Gastrocnemius medialis (tissue), 4 donors: ENCODE results near the gene ZNF473. TPM values are rescaled to one million over a fixed set of nuclear protein-coding genes. Genes with fewer than 3 reads are reported as not detected.

Experiments used
- ATAC-seq, 2 donors: fragments of 150-250 bp; one replicate each; pipeline ENCODE4 v1.9.1; 2016
- DNase-seq, 2 donors: peaks; one replicate each; pipeline ENCODE4 v3.0.0-alpha.2; 2019
- H3K27ac ChIP-seq, 4 donors: fragments of 200-600 bp; sonication (generic); 1 replicate in 1 of 4; 2 replicates in 3 of 4; pipeline ENCODE4 v1.5.1; 2016 to 2018; ENCODE audit warnings: mild to moderate bottlenecking in 2 of 4, moderate library complexity in 1 of 4
- H3K27me3 ChIP-seq, 3 donors: fragments of 200-600 bp; sonication (generic) in 2 of 3; 1 replicate in 1 of 3; 2 replicates in 2 of 3; pipeline versions ENCODE4 v1.5.1 to v1.6.0; 2016 to 2019; ENCODE audit warnings: mild to moderate bottlenecking in 1 of 3, moderate library complexity in 1 of 3
- H3K36me3 ChIP-seq, 2 donors: fragments of 200-600 bp; sonication (generic) in 1 of 2; one replicate each; pipeline ENCODE4 v1.5.1; 2017 to 2018
- H3K4me1 ChIP-seq, 2 donors: fragments of 200-600 bp; sonication (generic) in 1 of 2; one replicate each; pipeline ENCODE4 v1.5.1; 2016 to 2017; ENCODE audit warnings: mild to moderate bottlenecking in 2 of 2
- H3K4me3 ChIP-seq, 4 donors: fragments of 200-600 bp; sonication (generic) in 3 of 4; 1 replicate in 1 of 4; 2 replicates in 3 of 4; pipeline ENCODE4 v1.5.1; 2016 to 2019; ENCODE audit warnings: mild to moderate bottlenecking in 2 of 4
- H3K9me3 ChIP-seq, 3 donors: fragments of 200-600 bp; sonication (generic) in 2 of 3; 1 replicate in 1 of 3; 2 replicates in 2 of 3; pipeline ENCODE4 v1.5.1; 2016 to 2019
- POLR2A ChIP-seq, 2 donors: fragments of 450-650 bp; IDR thresholded peaks; one replicate each; pipeline ENCODE4 v1.6.1; 2017; ENCODE audit warnings: antibody characterized with exemption in 2 of 2, mild to moderate bottlenecking in 2 of 2, moderate library complexity in 2 of 2
- in situ Hi-C, 4 donors: fragments of 200-750 bp; cut with MboI; loops; one replicate each; pipeline versions ENCODE4 v1.15.0 to v1.8.0; 2017; ENCODE audit warnings: low sequenced_read_pairs in 4 of 4
- intact Hi-C: fragments of 100-400 bp; cut with DNase I; formaldehyde crosslinking; loops from one replicate; pipeline ENCODE4 v1.15.1; 2023; ENCODE audit warnings: low total_unique reads
- total RNA-seq, 4 donors: library from RNA; depleted of rRNA; stranded (reverse); fragments of >200 nt; gene quantifications; one replicate each; pipeline versions ENCODE4 v1.1.0 to v1.2.3, GENCODE V29; 2016
- TF ChIP-seq, protein P1 (sequence below), 5 experiments: fragments of 450-650 bp in 3 of 5; fragments of 200-600 bp in 2 of 5; sonication (generic) in 2 of 5; IDR thresholded peaks in 4 of 5; conservative IDR thresholded peaks in 1 of 5; 1 replicate in 4 of 5; 2 replicates in 1 of 5; pipeline ENCODE4 v1.5.1; 2016 to 2019; ENCODE audit warnings: antibody characterized with exemption in 5 of 5, mild to moderate bottlenecking in 3 of 5, moderate library complexity in 3 of 5

ZNF473 gene
- total RNA-seq, 4 donors from 2014 or later, result 4.6 to 12.2 (median 10.1) TPM

DNA sequence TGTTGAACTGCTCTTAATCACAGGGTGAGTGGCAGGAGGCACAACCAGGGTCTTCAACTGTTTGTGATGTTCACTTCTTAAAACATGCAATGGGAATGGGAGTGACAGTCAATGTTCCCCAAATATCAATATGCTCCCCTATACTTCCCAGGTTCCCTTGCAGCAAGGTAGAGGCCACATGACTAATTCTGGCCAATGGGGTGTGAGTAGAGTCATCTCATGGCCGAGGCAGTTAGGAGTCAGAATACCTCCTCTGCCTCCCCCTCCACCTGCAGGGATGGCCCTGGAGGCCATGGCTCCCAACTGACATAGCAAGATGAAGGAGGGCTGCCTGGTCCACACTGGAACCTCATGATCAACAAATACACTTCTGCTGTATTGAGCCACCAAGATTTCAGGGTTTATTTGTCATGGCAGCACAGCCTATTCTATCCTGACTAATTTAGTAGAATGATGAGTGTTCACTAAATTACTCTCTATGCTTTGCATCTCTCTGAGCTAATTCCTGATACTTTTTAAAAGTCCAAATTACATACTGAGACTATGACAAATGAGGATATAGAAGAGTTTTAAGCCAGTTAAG is 9.5 kb upstream of the ZNF473 start:
- TF ChIP-seq, protein P1, sequence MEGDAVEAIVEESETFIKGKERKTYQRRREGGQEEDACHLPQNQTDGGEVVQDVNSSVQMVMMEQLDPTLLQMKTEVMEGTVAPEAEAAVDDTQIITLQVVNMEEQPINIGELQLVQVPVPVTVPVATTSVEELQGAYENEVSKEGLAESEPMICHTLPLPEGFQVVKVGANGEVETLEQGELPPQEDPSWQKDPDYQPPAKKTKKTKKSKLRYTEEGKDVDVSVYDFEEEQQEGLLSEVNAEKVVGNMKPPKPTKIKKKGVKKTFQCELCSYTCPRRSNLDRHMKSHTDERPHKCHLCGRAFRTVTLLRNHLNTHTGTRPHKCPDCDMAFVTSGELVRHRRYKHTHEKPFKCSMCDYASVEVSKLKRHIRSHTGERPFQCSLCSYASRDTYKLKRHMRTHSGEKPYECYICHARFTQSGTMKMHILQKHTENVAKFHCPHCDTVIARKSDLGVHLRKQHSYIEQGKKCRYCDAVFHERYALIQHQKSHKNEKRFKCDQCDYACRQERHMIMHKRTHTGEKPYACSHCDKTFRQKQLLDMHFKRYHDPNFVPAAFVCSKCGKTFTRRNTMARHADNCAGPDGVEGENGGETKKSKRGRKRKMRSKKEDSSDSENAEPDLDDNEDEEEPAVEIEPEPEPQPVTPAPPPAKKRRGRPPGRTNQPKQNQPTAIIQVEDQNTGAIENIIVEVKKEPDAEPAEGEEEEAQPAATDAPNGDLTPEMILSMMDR (IDR thresholded peaks at IDR 0.05 in 4 of 5, conservative IDR thresholded peaks at IDR 0.05 in 1 of 5), result no peak
- no peak for TF ChIP-seq POLR2A (IDR thresholded peaks at IDR 0.05)
- ATAC-seq (no peak), DNase-seq (no peak)
- Histone ChIP-seq H3K9me3 (no peaks in the 10 kb centered on the region), H3K27ac (no peak overlapping the region), H3K36me3 (peaks cover 0 to 65% of the 10 kb centered on the region in 2 donors), H3K27me3 (no peaks in the 10 kb centered on the region), H3K4me1 (no peaks in the 10 kb centered on the region), H3K4me3 (no peak overlapping the region)
- intact Hi-C loops, result no loop called here
- in situ Hi-C loops, result no loop called here

DNA sequence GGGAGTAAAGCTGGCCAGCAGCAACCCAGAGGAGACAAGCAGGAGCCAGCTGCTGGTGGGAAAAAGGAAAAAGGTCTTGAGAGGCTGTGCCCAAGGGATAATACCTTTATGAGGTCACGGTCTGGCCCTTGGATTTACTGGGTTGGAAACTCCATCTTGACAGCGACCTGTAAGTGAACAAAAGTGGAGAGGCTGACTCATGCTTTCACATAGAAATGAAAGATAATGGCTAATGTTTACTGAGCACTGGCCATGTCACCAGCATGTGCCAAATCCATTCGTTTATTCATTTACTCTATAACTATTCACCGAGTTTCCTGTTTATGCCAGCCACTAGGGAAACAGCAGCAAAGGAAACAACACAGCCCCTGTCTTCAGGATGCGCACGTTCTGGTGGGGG is 5.3 kb upstream of the ZNF473 start:
- no peak for DNase-seq
- Histone ChIP-seq H3K27me3 (no peaks in the 10 kb centered on the region), H3K27ac (no peak overlapping the region), H3K4me3 (no peak overlapping the region), H3K36me3 (peaks cover 0 to 39% of the 10 kb centered on the region in 2 donors), H3K9me3 (no peaks in the 10 kb centered on the region), H3K4me1 (peaks cover 12 to 16% of the 10 kb centered on the region in 2 donors)
- ATAC-seq, result no peak
- intact Hi-C loops, result no loop called here
- in situ Hi-C loops, result no loop called here
- TF ChIP-seq POLR2A (IDR thresholded peaks at IDR 0.05), result no peak
- TF ChIP-seq, protein P1 (IDR thresholded peaks at IDR 0.05 in 4 of 5, conservative IDR thresholded peaks at IDR 0.05 in 1 of 5), result no peak

DNA sequence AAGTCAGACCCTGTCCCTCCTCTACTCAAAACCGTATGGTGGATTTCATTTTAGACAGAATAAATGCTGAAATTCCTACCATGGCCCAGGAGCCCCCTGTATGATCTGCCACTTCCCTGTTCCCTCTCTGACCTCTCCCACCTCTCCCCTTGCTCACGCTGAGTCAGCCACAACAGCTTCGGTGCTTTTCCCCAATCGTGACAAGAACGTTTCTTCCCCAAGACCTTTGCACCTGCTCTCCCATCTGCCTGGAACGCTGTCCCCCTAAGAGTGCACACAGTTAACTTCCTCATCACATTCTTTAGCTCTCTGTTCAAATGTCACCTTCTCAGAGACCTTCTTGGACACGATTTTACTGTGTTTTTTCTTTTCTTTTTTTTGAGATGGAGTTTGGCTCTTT is 3.0 kb upstream of the ZNF473 start:
- H3K4me3 ChIP-seq, result no peak overlapping the region
- intact Hi-C loops, result no loop called here
- in situ Hi-C loops, result no loop called here
- H3K27ac ChIP-seq, result no peak overlapping the region
- peaks cover 0 to 20% of the 10 kb centered on the region in 2 donors for H3K36me3 ChIP-seq
- no peaks in the 10 kb centered on the region for H3K27me3 ChIP-seq
- H3K9me3 ChIP-seq, result no peaks in the 10 kb centered on the region
- no peak for TF ChIP-seq POLR2A (IDR thresholded peaks at IDR 0.05)
- TF ChIP-seq, protein P1 (IDR thresholded peaks at IDR 0.05 in 4 of 5, conservative IDR thresholded peaks at IDR 0.05 in 1 of 5), result no peak
- peaks cover 24 to 27% of the 10 kb centered on the region in 2 donors for H3K4me1 ChIP-seq
- ATAC-seq (no peak), DNase-seq (no peak)

DNA sequence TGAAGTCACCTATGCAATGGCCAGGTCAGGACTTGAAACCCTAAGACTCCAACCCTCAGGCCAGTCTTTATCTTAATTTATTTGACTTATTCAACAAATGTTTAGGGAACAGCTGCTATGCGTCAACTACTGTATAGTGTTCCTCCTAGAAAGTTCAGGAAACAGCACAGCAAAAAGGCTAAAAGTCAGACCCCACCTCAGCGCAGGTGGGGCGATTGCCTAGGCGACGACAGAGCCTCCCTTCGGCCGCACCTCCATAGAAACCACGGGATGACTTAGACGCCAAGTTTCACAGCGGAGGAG is 1.1 kb upstream of the ZNF473 start:
- H3K9me3 ChIP-seq, result no peaks in the 10 kb centered on the region
- peaks cover 24 to 27% of the 10 kb centered on the region in 2 donors for H3K4me1 ChIP-seq
- intact Hi-C loops (loop anchor here (1.0 to 5.0 kb wide), 7 partner anchors 20 to 1343 kb away; partner anchors contain the start of genes ALDH16A1, ATF5, CLDND2 and ETFB), in situ Hi-C loops (no loop called here)
- TF ChIP-seq, protein P1 (IDR thresholded peaks at IDR 0.05 in 4 of 5, conservative IDR thresholded peaks at IDR 0.05 in 1 of 5), result no peak
- no peak for TF ChIP-seq POLR2A (IDR thresholded peaks at IDR 0.05)
- no peaks in the 10 kb centered on the region for H3K27me3 ChIP-seq
- H3K27ac ChIP-seq, result peak overlapping the region; percentile 90 to 98 (median 94)
- peak; percentile 2 to 8 for ATAC-seq
- peaks cover 0 to 8% of the 10 kb centered on the region in 2 donors for H3K36me3 ChIP-seq
- DNase-seq, result no peak
- peak overlapping the region; percentile 93 to 99 (median 96) for H3K4me3 ChIP-seq
